GM18505 (cell line): ENCODE results near the gene DNAJC4.

Experiments used
- ATAC-seq: cut with Tn5 transposase; IDR thresholded peaks from one replicate; pipeline ENCODE4 v1.9.1; 2021; ENCODE audit not compliant: unreplicated experiment
- POLR2A ChIP-seq: IDR thresholded peaks from 4 replicates; pipeline ENCODE4 v1.6.1; 2011; ENCODE audit warnings: borderline replicate concordance; ENCODE audit not compliant: insufficient read depth, insufficient read length; ENCODE audit errors: extremely low read depth

DNAJC4 gene

DNA sequence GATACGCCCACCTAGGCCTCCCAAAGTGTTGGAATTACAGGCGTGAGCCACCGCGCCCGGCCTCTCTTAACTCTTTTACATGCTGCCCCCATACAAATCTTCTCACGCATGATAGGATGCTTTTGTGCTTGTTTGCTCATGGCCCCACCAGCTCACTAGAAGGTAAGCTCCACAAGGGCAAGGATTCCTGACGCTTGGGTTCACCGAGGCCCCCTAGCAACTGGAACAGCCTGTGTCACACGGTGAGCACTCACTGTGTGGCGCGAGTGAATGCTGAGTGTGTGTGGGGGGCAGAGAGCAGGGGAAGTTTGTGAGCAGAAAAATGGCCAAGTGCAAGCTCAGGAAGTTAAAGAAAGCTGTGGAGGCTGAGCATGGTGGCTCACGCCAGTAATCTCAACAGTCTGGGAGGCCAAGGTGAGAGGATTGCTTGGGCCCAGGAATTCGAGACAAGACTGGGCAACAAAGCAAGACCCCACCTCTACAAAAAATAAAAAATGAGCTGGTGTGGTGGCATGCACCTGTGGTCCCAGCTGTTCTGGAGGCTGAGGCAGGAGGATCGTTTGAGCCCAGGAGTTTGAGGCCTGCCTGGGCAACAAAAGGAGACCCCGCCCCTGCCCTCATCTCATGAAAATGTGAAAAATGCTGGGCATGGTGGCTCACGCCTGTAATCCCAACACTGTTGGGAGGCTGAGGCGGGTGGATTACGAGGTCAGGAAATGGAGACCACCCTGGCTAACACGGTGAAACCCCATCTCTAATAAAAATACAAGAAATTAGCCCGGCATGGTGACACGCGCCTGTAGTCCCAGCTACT is 51.8 kb downstream of the DNAJC4 start:
- no peak for ATAC-seq
- TF ChIP-seq POLR2A, result no peak

GRCh38 chr11:64283092-64283491 is 52.7 kb downstream of the DNAJC4 start:
- no peak for ATAC-seq
- TF ChIP-seq POLR2A, result no peak
